Hematopoietic multipotent progenitor cell treated with erythropoietin and hydrocortisone succinate and interleukin-3 and kit ligand, for 4 days (in vitro differentiated cells): ENCODE data around the gene RHOB.

Experiments used
- DNase-seq: peaks from one replicate; pipeline ENCODE4 v3.0.0-alpha.2; 2015

The RHOB gene

DNA sequence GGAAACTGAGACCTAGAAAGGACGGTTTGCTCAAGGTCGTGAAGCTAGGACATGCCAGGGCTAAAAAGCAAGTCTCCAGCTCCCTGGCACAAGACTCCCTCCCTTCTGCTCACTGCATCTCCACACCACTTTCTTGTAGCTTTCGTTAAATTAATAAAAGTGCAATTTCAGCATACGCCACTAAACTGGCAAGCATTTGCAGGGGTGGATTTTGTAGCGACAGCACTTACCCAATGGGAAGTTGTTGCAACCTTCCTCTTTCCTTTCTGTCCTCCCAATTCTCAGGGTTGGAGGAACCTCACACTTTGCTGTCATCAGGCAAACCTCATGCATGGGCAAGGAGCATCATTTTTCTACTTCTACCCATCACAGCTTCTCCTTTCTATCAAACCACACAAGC is 7.4 kb upstream of the RHOB start:
- peak; percentile 82 for DNase-seq

DNA sequence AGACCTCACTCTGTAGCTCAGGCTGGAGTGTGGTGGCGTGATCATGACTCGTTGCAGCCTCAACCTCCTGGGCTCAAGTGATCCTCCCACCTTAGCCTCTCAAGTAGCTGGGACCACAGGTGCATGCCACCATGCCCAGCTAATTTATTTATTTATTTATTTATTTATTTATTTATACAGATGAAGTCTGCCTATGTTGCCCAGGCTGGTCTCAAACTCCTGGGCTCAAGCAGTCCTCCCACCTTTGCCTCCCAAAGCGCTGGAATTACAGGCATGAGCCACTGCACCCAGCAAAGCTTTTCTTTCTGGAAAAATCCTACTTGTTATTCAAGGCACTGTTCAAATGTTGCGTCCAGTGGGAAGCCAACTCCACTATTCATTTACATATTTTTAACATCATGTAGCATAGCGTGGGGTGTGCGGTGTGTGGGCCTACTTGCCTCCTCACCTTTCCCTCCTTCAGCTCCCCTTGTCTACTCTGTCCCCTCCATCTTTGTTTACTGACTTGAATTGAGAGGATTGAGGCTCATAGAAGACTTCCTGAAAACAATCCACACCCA is 6.8 kb upstream of the RHOB start:
- no peak for DNase-seq

DNA sequence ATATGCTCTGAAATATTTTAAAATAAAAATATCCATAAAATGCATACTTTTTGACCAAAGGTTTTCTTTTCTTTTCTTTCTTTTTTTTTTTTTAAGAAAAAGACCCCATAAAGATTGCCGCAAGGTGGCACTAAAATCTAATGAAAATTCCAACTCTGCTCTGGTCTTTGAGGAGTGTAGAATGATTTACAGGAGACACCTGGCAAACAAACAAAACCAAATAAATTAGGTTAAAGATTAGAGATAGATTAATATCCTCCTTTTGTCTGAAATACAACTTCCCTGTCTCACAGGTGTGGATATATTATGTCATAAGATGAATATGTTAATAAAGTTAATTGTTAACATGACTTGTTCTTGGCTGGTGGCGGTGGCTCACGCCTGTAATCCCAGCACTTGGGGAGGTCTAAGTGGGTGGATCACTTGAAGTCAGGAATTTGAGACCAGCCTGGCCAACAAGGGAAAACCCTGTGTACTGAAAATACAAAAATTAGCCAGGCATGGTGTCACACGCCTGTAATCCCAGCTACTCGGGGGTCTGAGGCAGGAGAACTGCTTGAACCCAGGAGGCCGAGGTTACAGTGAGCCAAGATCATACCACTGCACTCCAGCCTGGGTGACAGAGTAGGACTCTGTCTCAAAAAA is 3.5 kb upstream of the RHOB start:
- DNase-seq: peak; percentile 76

DNA sequence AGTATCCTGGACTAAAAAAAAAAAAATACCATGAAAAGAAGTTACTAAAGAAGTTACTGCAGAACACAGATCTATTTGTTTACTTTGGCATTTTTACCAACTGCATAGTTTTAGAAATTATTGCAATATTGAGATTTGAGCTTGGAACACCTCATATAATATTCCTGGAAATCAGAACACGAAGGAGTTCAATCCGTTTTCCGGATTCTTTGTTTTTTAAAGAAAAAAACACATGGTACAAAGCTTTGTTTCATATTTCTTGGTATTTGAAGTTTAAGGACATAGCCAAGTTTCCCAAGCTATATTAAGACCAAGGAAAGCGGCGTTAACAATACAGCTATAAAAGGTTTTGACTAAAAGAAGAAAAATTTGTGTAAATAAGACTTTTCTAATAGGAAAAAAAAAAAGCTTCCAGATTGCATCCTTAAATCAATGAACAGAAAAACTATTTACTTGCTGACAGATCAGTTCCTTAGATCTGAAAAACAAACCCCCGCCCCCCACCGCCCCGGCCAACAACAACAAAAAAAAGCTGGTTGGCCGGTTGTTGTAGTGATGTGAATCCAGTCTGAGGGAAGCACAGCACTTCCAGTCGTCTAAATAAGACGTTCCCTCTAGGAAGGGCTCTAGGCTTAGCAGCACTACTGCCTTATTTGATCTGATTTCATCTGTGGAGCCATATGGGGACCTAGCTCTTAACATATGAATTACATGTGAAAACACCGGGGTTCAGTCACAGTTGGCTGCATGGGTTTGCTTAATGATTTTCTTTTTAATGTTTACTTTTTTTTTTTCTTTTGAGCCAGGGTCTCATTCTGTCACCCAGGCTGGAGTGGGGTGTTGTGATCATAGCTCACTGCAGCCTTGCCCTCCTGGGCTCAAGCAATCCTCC is 2.5 kb upstream of the RHOB start:
- DNase-seq: no peak

DNA sequence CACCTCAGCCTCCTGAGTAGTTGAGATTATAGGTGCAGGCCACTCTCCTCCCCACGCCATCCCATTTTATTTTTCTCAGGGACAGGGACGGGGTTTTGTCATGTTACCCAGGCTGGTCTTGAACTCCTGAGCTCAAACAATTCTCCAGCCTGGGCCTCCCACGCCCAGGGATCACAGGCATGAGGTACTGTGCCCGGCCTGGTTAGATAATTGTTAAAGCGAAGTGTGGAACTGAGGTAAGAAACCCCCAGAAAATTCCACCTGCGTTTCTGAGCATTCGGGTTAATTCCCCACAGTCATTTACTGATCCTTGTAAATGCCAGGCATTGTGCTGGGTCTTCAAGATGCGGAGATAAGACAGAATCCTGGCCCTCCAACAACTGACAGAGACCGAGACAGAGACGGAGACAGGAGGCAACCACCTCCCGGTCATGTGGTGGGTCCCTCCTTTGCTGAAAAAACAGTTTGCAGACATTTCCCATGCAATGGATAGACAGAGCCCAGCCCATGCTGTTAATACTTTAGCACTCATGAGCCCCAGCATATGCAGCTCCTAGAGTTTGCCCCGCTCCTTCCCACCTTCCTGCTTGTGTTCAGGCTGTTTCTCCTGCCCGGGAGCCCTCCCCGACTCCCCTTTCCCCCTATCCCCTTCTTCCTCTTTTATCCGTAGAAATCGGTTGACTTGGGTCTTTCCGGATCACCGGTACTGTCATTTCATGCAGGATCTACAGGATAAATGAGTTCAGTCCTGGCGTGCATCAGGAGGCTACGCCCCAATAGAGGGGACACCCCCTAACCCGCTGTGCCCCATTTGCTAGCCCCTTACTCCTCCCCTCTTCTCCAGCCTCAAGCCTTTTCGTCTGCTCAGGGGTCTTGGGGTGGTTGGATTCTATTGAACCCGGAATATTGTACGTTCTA is 1.6 kb upstream of the RHOB start:
- DNase-seq: no peak

DNA sequence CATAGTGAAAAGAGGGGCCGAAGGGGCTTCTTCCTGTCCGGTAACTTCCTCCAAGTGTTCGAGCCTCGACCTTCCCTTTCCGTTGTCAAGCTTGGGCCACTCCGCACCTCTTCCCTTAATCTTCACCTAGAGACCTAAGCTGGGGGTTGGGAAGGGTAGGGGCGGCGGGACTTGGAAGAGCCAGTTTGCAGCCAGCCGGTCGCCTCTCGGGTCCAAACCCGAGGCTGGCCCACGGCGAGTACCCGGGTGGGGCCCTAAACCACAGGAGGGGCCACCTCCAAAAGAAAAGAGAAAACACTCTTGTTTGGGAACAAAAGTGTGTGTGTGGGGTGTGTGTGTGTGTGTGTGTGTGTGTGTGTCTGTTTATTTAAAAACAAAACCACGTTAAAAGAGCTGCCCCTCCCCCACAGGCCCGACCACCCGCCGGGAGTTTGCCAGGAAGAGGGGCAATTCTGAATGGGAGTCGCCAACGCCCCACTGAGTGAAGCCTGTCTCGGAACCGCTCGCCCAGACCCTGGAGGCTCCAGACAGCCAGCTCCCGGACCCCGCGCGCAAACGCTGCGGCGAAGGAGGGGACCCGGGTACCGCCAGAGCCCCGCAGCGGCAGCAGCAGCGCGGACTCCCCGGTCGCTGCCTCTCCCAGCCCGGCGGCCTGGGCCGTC is 488 bp upstream of the RHOB start:
- DNase-seq: no peak

DNA sequence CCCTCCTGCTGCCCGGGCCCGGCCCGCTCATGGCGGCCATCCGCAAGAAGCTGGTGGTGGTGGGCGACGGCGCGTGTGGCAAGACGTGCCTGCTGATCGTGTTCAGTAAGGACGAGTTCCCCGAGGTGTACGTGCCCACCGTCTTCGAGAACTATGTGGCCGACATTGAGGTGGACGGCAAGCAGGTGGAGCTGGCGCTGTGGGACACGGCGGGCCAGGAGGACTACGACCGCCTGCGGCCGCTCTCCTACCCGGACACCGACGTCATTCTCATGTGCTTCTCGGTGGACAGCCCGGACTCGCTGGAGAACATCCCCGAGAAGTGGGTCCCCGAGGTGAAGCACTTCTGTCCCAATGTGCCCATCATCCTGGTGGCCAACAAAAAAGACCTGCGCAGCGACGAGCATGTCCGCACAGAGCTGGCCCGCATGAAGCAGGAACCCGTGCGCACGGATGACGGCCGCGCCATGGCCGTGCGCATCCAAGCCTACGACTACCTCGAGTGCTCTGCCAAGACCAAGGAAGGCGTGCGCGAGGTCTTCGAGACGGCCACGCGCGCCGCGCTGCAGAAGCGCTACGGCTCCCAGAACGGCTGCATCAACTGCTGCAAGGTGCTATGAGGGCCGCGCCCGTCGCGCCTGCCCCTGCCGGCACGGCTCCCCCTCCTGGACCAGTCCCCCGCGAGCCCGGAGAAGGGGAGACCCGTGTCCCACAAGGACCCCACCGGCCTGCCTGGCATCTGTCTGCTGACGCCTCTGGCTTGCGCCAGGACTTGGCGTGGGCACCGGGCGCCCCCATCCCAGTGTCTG is 767 bp downstream of the RHOB start:
- peak; percentile 54 for DNase-seq

DNA sequence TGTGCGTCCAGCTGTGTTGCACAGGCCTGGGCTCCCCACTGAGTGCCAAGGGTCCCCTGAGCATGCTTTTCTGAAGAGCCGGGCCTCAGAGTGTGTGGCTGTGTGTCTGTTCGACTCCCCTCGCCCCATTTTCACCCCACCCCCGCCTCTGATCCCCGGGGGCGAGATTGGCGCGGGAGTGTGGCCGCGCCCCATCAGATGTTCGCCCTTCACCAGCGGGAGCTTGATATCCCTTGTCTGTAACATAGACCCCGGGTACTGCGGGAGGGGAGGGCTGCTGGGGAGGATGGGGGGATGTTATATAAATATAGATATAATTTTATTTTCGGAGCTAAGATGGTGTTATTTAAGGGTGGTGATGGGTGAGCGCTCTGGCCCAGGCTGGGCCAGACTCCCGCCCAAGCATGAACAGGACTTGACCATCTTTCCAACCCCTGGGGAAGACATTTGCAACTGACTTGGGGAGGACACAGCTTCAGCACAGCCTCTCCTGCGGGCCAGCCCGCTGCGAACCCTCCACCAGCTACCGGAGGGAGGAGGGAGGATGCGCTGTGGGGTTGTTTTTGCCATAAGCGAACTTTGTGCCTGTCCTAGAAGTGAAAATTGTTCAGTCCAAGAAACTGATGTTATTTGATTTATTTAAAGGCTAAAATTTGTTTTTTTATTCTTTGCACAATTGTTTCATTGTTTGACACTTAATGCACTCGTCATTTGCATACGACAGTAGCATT is 1.5 kb downstream of the RHOB start:
- no peak for DNase-seq

DNA sequence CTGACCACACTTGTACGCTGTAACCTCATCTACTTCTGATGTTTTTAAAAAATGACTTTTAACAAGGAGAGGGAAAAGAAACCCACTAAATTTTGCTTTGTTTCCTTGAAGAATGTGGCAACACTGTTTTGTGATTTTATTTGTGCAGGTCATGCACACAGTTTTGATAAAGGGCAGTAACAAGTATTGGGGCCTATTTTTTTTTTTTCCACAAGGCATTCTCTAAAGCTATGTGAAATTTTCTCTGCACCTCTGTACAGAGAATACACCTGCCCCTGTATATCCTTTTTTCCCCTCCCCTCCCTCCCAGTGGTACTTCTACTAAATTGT is 2.1 kb downstream of the RHOB start:
- no peak for DNase-seq

DNA sequence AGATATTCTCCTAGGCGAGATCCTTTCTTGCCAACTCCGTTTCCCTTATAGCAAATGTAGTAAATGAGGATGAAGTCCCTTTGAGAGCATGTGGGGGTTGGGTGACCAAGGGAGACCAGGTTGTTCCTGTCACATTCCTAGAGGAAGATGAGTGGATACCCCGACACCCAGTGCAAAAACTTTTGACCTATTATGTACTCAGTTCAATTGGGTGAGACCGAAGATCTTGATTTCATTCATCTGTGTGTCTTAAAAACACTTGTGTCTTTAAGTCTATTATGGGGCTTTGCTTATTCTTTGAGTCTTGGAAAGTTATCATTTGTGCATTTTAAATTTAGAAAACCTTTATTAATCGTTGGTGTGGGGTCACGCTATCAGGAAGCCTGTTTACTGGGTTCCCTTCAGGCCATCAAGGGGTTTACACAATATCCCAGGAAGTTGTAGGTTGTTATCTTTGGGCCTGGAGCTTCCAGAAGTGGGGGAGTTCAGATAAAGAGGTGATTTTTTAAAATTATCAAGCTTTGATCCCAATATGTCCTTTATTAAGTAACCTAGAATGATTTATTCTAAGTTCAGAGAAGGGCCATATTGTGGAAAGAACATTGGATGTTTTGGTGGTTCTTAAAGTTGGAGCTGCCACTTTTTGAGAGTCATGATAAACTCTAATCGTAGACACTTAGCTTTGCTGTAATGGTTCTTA is 2.8 kb downstream of the RHOB start:
- no peak for DNase-seq

DNA sequence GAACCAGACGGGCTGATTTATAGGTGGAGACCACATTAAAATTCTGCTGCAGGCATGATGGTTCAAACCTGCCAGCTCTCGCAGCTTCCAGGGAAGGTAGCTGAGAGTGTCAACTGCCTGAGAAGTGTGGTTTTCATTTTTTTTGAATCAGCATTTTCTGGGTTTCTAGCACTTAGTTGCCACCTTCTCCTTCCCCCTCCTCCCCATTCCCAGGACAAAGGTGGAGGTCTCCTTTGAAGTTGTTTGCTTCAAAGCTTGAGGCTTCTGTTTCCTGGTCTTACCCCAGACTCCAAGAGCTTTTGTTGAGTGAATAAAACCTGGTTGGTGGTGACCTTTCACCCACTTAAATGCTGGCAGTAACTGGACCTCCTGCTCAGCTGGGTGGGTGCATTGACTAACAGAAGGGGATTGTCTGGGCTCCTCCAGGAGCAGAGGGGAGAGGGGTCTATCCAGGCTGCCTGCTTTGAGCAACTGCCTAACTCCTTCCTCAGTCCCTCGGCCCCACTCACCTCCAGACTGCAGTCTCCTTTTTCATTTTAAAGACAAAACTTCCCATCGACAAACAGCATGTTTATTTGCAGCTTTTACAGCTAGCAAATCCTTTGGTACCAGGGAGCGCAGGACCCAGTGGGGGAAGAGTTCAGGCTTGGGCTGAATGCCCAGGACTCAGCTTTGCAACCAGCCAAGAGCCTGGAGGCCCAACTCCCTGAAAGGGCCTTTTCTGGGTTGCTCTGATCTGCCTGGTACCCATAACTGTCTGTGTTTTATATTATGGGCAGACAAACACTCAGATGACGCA is 3.5 kb downstream of the RHOB start:
- DNase-seq: no peak

DNA sequence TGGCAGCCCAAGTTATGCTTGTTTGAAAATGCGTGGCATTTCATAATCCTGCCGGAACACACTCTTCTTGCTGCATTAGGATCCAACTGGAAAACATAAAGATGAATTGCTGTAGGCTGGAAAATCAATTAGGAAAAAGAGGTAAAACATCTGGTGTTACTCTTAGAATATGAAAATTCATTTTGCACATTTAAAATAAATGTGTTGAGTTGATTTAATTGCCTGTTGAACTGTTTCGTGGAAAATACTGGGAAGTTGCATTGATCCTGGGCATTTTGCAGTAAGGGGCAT is 4.1 kb downstream of the RHOB start:
- DNase-seq: no peak

DNA sequence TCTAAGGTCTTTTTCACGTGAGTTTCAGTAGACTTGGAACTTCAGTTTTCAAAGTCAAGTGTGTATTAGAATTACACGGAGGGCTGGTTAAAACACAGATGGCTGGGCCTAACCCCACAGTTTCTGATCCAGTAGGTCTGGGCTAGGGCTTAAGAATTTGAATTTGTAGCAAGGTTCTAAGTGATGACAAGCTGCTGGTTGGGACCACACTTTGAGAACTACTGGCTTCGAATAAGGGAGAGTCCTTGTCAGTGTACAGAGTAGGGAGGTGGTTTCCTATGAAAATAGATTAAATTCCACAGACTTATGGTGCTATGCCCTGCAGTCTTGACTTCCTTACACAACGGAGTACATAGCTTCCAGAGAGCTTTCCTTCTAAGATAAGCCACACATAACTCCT is 4.5 kb downstream of the RHOB start:
- DNase-seq: no peak

DNA sequence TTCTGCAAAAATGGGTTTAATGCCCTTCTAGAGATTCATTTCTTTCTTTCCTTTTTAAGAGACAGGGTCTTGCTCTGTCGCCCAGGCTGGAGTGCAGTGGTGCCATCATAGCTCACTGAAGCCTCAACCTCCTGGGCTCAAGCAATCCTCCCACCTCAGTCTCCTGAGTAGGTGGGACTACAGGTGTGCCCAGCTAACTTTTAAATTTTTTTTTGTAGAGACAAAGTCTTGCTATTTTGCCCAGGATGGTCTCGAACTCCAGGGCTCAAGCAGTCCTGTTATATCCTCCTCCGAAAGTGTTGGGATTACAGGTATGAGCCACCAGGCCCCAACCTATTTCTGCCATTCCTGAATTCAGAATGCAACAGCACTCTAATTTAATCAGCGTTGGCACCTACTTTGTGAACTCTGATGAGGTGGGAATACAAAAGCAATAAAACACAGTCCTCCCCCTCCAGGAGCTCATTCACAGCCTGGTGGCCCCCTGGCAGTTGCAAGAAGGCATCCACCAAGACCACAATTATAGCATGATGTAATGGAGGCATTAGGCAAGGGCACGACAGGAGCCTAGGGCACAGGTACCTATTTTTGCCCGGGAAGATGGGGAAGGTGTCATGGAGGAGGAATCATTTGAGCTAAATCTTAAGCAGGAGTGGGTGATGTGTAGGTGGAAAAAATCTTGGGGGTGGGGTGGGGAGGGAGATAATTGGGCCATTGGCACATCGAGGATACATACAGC is 5.1 kb downstream of the RHOB start:
- no peak for DNase-seq

DNA sequence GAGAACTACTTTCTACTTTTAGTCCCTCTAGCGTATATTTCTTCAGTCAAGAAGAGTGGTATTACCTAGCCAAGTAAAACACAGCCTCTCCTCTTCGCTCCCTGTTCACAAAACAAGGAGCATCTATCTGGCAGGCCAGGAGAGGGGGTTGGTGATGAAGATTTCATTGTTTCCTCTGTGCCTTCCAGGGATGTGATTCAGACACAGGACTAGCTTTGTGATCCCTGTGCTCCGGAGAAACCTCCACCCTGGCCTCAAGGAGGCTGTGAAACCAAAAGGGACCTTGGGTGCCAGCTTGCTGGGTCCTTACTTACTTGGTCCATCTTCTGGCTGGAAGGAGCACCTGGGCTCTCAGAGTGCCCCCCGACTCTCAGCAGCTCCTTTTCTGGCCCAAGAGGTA is 5.7 kb downstream of the RHOB start:
- DNase-seq: no peak

DNA sequence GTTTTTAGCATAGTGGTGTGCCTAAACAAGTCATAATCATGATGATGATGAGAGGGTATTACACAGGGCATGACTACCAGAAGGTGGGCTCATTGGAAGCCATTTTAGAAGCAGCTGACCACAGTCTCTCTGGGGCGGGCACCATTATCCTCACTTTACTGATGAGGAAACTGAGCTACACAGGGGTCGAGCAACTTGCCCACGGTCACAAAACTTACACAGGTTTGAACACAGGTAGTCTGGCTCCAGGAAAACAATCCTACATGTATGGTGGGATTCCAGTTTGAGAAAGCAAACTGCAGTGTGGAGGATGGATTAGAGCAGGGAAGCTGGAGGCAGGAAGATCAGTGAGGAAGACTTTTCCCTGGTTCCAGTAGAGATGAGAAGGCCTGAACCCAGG is 6.2 kb downstream of the RHOB start:
- no peak for DNase-seq

DNA sequence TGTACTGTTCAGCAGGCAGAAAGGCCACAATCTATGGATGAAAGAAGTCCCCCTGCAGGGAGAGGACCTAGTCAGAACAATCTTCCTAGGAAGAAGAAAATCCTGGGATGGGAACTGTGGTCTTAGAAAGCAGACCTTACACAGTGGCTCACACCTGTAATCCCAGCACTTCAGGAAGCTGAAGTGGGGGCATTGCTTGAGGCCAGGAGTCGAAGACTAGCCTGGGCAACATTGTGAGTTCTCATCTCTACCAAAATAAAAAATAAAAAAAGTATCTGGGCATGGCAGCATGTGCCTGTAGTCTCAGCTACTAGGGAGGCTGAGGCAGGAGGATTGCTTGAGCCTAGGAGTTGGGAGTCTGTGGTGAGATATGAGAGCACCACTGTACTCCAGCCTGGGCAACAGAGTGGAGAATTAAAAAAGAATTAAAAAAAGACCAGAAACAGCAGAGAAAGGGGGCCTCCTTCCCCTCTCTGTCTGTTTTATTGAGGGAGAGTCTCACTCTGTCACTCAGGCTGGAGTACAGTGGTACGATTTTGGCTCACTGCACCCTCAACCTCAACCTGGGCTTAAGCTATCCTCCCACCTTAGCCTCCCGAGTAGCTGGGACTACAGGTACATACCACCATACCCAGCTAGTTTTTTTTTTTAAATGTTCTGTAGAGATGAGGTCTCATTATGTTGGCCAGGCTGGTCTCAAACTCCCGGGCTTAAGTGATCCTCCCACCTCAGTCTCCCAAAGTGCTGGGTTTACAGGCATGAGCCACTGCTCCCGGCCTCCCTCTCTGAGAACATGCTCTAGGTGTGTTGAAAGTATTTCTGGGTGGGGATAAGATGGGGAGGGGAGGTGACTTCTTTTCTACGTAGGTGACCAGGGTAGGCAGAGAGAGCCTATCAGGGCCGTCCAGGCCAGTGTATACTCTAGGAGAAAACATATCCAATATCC is 7.4 kb downstream of the RHOB start:
- no peak for DNase-seq

DNA sequence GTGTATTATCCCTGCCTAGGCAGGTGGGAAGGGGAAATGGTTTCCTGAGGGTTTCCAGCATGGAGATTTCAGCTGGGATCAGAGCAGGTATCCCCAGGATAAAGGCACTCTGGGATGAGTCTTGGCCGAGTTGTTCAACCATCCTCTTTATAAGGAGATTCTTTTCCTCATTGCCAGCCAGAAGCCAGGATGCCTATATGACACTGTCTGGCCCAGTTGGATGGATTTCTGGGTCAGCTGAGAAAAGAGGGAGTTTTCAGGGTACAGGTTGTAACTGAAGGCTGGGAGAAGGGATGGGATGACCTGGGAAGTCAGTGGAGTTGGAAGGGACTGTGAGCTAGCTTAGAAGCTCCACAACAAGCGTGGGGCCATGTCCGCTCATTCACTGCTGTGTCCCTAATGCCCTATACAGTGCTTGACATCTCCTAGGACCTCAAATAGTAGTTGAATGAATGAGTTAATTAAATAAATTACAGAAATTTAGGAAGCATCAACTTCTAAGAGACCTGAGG is 8.3 kb downstream of the RHOB start:
- DNase-seq: no peak
